ENCODE results near the gene RASSF8.
A peak's percentile ranks its signal among the peaks of the same experiment; 100 is the strongest.

The RASSF8 gene

DNA sequence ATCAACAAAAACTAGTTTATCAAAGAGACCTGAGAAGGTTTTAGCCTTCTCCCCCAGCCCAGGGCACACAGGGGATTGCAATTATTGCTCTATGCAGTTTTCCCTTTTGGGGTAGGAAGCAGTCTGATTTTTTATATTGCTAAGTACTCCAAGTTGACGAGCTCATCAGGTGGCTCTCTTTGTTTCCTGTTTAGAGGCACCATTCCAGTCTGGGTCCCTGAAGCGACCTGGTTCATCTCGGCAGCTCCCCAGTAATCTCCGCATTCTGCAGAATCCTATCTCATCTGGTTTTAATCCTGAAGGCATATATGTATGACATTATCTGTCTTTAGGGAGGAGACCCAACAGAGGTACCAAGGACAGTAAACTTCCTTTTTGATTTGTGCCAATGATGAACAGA is 110.0 kb downstream of the RASSF8 start:
- no peak for DNase-seq

- DNase-seq = no peak
Measured at GRCh38 chr12:26069796-26070195, 111.3 kb downstream of the RASSF8 start.

- DNase-seq = no peak
Measured at GRCh38 chr12:26077915-26078702, 119.6 kb downstream of the RASSF8 start.

DNA sequence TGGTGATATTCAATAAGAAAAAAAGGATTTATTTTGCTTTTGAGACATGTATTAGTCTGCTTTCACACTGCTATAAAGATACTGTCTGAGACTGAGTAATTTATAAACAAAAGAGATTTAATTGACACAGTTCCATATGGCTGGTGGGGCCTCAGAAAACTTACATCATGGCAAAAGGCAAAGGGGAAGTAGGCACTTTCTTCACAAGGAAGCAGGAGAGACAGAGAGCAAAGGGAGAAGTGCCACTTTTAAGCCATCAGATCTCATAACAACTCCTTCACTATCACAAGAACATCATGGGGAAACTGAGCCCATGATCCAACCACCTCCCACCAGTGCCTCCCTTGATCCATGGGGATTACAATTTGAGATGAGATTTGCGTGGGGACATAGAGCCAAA is 122.4 kb downstream of the RASSF8 start:
- no peak for DNase-seq

- no peak for DNase-seq
Measured at GRCh38 chr12:26086936-26087335, 128.5 kb downstream of the RASSF8 start.

DNA sequence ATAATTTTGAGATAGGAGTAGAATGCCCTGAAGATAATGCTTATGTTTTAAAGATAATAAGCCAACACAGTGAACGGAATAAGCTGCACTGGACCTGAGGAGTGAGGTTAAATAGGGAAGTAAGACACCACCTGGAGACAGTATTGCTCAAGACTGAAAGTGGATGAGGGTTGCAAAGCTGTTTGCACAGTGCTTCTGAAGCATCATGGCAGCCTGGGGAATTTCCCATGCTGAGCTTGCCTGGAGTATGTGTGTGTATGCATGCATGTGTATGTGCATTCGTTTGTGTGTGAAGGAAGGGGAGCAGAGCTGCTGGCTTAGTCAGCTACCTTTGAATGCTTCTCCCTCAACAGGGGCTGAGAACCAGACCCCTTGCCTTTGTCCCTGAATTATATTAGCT is 130.5 kb downstream of the RASSF8 start:
- peak; percentile 2 for DNase-seq

- DNase-seq = no peak
Measured at GRCh38 chr12:26090836-26091510, 132.5 kb downstream of the RASSF8 start.

DNA sequence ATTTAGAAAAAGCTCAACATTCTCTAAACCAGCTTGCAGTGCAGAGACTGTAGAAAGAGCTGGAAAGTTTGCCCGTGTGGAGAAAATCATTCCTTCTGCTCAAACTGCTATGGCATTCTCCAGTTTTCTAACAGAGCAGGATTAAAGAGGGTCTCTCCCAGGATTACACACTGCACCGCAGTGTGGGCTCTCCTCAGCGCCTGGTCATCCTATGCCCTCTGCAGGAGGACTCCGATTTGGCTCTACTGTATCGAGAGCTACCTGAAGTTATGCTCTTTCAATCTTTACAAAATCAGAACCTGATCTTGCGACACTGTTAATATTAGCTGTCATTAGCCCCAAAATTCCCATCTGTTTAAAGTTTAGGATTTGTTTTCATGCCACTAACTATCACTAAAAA is 133.3 kb downstream of the RASSF8 start:
- DNase-seq = no peak

DNA sequence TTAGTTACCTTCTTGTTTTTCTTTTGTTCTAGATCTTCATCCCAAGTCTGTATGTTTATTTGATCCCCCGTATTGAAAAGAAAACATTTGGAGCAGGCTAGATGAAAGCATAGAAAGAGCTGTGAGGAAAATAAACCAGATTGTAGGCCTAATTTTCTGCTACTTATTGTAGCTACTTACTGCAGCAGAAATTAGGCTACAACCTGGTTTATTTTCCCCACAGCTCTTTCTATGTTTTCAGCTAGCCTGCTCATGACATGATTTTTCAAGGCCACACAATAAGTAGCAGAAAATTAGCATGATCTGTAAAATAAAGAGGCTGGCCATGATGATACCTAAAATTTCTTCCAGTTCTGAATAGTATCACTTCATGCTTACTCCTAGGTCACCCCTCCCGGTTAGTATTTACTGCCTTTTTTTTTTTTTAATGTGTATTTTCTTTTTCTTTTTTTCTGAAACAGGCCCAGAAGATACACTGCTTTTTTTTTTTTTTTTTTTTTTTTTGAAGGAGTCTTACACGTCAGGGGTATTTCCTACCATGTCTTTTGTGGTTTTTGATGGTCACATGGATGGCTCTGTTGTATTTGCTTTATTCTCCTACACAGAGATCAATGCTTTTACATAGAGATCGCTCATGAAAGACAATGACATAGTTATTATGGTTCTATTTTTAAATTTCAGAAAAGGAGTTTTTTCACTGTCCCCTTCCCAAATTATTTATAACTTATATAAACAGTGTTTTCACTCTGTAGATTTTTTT is 134.0 kb downstream of the RASSF8 start:
- no peak for DNase-seq

- no peak for DNase-seq
Measured at GRCh38 chr12:26095186-26095585, 136.7 kb downstream of the RASSF8 start.

- no peak for DNase-seq
Measured at GRCh38 chr12:26096036-26096435, 137.6 kb downstream of the RASSF8 start.

DNA sequence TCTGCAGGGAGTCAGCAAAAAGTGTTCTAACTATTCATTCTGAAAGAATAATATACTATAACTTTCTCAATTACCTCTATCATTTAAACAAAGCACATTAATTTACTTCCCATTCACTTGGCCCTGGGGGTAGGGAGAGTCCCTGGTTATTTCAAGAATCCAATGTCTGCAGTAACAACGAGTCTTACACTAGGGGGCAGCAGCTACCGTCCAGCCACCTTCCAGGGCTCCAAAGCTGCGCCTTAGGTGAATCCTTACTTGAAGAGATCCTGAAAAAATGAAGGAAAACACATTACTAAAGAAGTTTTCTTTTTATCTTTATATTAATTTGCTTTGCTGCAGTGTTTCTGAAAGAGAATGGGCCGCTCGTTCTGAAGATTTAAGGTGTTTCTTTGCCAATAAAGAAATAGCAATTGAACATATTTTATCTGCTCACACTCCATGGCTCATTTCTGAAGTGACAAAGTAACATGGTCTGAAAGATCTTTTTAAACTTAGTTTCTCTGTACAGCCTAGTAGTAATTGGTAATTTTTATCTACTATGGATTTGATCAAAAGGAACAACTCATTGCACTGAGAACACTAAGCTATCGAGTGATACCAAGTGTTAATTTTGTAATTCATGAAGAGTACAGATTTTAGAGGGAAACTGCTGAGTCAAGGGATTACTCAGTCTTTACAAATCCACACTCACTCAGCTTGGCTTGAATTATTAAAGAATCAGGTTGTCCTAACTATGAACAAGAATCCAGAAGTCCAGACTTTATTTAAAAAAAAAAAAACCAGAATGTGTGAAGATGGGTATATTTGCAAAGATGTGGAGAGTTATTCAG is 138.8 kb downstream of the RASSF8 start:
- peak; percentile 67 for DNase-seq

DNA sequence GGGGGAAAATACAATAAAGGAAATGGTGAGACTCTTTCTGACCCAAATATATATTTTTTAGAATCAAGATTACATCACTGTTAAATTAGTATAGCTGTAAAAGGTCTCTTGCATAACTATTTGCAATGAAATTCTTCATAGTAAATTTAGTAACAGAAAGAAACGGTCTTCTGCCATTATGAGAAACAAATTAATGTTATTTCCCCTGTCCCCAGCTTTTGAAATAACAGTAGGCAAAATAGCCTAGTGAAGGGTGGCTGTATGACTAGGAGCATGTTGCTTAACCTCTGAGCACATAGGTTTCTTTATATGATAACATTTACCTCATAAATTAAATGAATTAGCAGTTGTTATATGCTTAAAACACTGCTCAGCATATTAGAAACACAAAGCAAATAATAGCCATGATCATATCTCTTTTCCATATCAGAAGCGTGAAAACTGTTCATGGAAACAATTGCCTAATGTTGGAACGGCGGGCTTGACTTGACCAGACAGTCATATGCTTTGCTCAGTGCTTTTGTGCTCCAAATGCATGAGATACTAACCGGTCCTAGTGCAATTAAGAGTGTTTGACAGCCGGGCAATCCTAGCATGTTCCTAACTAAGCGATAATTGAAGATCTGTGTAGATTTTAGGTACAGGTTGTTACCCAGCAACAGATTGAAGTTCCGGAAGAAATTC is 142.3 kb downstream of the RASSF8 start:
- no peak for DNase-seq

GRCh38 chr12:26101350-26101734 is 142.9 kb downstream of the RASSF8 start:
- no peak for DNase-seq

GRCh38 chr12:26101763-26102162 is 143.3 kb downstream of the RASSF8 start:
- no peak for DNase-seq

- no peak for DNase-seq
Measured at GRCh38 chr12:26102953-26103352, 144.5 kb downstream of the RASSF8 start.

GRCh38 chr12:26106347-26106746 is 147.9 kb downstream of the RASSF8 start:
- no peak for DNase-seq

GRCh38 chr12:26108915-26109314 is 150.4 kb downstream of the RASSF8 start:
- DNase-seq = no peak

DNA sequence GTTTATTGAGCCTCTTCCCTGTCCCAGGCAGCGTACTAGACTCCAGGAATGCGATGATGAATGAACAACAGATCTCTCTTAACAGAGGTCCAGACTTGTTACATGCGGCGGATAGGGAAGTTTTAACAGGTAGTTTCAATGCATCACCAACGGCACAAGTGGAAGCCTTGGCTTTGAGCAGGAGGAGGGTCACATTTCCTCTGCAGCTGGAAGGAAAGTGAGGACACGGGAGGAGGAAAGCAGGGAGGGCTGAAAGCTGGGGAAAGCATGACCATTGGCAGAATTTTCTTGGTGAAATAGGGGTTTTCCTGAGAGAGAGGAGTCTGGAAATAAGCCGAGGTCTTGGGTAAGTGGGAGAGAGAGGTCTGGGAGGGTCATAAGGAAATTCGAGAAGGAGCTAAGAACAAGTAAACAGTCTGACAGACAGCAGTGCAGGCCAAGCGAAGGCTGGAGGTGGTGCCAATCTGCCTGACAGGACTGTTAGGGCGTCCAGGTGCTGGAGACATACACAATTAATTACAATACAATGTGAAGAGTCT is 150.9 kb downstream of the RASSF8 start:
- no peak for DNase-seq

DNA sequence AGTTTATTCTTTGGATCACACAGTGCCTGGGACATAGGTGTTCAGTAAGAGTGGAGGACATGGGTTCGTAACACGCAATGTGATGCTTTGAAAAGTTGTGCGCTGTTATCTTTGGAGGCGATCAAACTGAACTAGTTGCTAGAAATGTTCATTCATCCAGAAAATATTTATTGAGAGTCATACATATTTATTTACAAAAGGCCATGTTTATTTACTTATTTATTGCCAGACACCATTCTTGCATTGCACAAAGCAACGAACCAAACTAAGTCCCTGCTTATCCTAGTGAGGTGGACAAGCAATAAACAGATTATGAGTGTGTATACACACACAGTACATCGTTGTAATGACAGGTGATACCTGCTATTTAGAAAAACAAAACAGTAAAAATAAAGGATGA is 153.8 kb downstream of the RASSF8 start:
- no peak for DNase-seq

DNA sequence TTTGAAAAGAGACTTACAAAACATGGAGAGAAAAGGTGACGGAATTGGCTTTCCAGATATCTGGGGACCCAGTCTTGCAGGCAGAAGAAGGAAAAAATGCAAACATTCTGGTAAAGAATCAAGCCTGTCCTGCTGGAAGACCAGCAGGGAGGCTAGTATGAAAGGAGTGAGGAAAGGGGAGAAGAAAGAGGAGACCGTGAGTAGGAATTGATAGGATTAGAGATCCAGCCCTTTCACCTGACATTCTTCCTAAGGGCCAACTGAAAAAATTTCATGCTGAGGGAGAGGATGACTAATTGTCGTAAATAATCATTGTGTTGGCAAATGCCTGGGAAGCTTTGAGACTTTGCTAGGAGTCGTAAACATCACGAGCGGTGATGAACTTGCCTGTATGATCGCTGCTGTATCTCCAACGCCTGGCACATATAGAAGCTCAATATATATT is 154.2 kb downstream of the RASSF8 start:
- DNase-seq = no peak

- no peak for DNase-seq
Measured at GRCh38 chr12:26113181-26113654, 154.7 kb downstream of the RASSF8 start.
